Measurements from ENCODE around the gene BIRC2. TPM values are rescaled to one million over a fixed set of nuclear protein-coding genes. Genes with fewer than 3 reads are reported as not detected.

Gene BIRC2
- total RNA-seq, 2 donors from 2014 or later: 45.4 to 55.3 TPM

- Histone ChIP-seq H3K9me3 (ENCODE audit: control insufficient read depth, low read length) (peaks cover 16% of the 10 kb centered on the region), H3K36me3 (ENCODE audit: control insufficient read depth, insufficient read depth, low read length) (no peaks in the 10 kb centered on the region), H3K4me1 (ENCODE audit: control insufficient read depth, insufficient read depth, low read length) (peaks cover 8% of the 10 kb centered on the region), H3K27me3 (ENCODE audit: control insufficient read depth, insufficient read depth, low read length, poor library complexity, severe bottlenecking) (no peaks in the 10 kb centered on the region), H3K9ac (ENCODE audit: extremely low read depth, low read length, poor library complexity, severe bottlenecking) (no peak overlapping the region), H3K27ac (ENCODE audit: low read depth, low read length) (no peak overlapping the region), H3K4me3 (ENCODE audit: low read length) (no peak overlapping the region)
- H3K4me1 Mint-ChIP-seq: peaks cover 15% of the 10 kb centered on the region
- no peak for DNase-seq
- H3K4me3 Mint-ChIP-seq: no peak overlapping the region
- H3K9me3 Mint-ChIP-seq: peaks cover 27% of the 10 kb centered on the region
- no peak overlapping the region for H3K27ac Mint-ChIP-seq
- no peaks in the 10 kb centered on the region for H3K36me3 Mint-ChIP-seq (ENCODE audit: low read depth)
- H3K27me3 Mint-ChIP-seq (ENCODE audit: insufficient read depth): no peaks in the 10 kb centered on the region
- TF ChIP-seq CTCF (conservative IDR thresholded peaks at IDR 0.05): no peak
- WGBS, 2 experiments (ENCODE audit: insufficient coverage in 1 of 2, insufficient read length in 1 of 2): 93% methylated on average over 3 to 4 of the region's 4 CpGs
Observed at GRCh38 chr11:102304686-102305085, 42.3 kb upstream of the BIRC2 start.

- H3K9ac ChIP-seq (ENCODE audit: extremely low read depth, low read length, poor library complexity, severe bottlenecking): no peak overlapping the region
- Mint-ChIP-seq H3K27ac (no peak overlapping the region), H3K36me3 (ENCODE audit: low read depth) (no peaks in the 10 kb centered on the region), H3K4me3 (no peak overlapping the region), H3K9me3 (peaks cover 27% of the 10 kb centered on the region), H3K4me1 (peaks cover 15% of the 10 kb centered on the region), H3K27me3 (ENCODE audit: insufficient read depth) (no peaks in the 10 kb centered on the region)
- peaks cover 16% of the 10 kb centered on the region for H3K9me3 ChIP-seq (ENCODE audit: control insufficient read depth, low read length)
- H3K4me1 ChIP-seq (ENCODE audit: control insufficient read depth, insufficient read depth, low read length): peaks cover 8% of the 10 kb centered on the region
- H3K4me3 ChIP-seq (ENCODE audit: low read length): no peak overlapping the region
- no peaks in the 10 kb centered on the region for H3K27me3 ChIP-seq (ENCODE audit: control insufficient read depth, insufficient read depth, low read length, poor library complexity, severe bottlenecking)
- no peak overlapping the region for H3K27ac ChIP-seq (ENCODE audit: low read depth, low read length)
- WGBS, 2 experiments (ENCODE audit: insufficient coverage in 1 of 2, insufficient read length in 1 of 2): 88 to 100% methylated on average over 2 to 3 of the region's 3 CpGs
- no peak for TF ChIP-seq CTCF (conservative IDR thresholded peaks at IDR 0.05)
- H3K36me3 ChIP-seq (ENCODE audit: control insufficient read depth, insufficient read depth, low read length): no peaks in the 10 kb centered on the region
- DNase-seq: no peak
Observed at GRCh38 chr11:102305352-102306047, 41.5 kb upstream of the BIRC2 start.

GRCh38 chr11:102306048-102306597 lies 40.9 kb upstream of the BIRC2 start:
- Histone ChIP-seq H3K4me3 (ENCODE audit: low read length) (no peak overlapping the region), H3K9me3 (ENCODE audit: control insufficient read depth, low read length) (peaks cover 15% of the 10 kb centered on the region), H3K27me3 (ENCODE audit: control insufficient read depth, insufficient read depth, low read length, poor library complexity, severe bottlenecking) (no peaks in the 10 kb centered on the region), H3K4me1 (ENCODE audit: control insufficient read depth, insufficient read depth, low read length) (peaks cover 8% of the 10 kb centered on the region), H3K9ac (ENCODE audit: extremely low read depth, low read length, poor library complexity, severe bottlenecking) (no peak overlapping the region), H3K27ac (ENCODE audit: low read depth, low read length) (no peak overlapping the region), H3K36me3 (ENCODE audit: control insufficient read depth, insufficient read depth, low read length) (no peaks in the 10 kb centered on the region)
- Mint-ChIP-seq H3K27me3 (ENCODE audit: insufficient read depth) (no peaks in the 10 kb centered on the region), H3K27ac (no peak overlapping the region), H3K4me1 (peaks cover 15% of the 10 kb centered on the region), H3K36me3 (ENCODE audit: low read depth) (no peaks in the 10 kb centered on the region), H3K9me3 (peaks cover 25% of the 10 kb centered on the region), H3K4me3 (no peak overlapping the region)
- WGBS, 2 experiments (ENCODE audit: insufficient coverage in 1 of 2, insufficient read length in 1 of 2): 76 to 87% methylated on average over 2 to 5 of the region's 5 CpGs
- DNase-seq: no peak
- TF ChIP-seq CTCF (conservative IDR thresholded peaks at IDR 0.05): peak; percentile 43
